DMS114 treated with DMSO at 0.1 percent for 48 hours (cell line): Measurements from ENCODE around the gene CHST3.

ENCODE experiments used
- DNase-seq: peaks from one replicate; lab custom pipeline; 2025; ENCODE audit not compliant: unreplicated experiment; lab: John Stamatoyannopoulos, UW

CHST3 gene

DNA sequence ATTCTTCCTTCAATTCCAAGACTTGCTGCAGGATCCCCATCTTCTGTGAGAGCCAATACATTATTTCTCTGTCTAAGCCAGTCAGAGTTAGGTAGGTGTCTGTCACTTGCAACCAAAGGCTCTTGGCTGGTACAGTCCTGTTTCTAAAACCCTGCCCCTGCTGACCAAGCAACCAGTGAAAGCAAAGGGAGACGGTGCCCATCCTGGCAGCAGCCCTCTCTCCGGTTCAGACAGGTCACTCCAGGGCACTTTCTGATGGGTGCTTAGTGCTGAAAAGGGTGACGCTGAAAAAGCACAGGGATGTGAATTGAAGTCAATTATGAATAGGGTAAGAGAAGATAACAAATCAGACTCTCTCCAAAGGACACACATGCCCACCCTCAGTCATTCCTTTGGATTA lies 86.7 kb downstream of the CHST3 start:
- no peak for DNase-seq

DNA sequence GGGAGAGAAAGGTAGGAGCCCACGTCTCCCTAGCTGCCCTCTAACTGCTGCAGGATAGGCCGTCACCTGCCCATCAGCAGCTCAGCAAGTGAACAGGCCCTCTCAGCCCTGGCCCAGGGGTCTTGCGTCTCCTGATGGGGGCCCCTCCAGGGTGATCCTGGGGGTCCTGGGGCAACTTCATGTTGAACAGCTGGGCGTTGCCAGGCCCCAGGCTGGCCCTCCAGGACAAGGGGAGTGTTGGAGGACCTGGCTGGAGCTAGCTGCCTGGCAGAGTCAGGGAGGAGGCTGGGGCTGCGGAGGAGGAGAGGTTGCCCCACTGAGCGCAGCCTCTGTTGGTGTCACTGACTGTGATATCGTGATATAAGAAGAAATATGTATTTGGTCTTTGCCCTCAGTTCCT lies 89.5 kb downstream of the CHST3 start:
- DNase-seq, result no peak

- no peak for DNase-seq
Measured at GRCh38 chr10:72056113-72056512, 91.9 kb downstream of the CHST3 start.

GRCh38 chr10:72056932-72057751 lies 92.9 kb downstream of the CHST3 start:
- DNase-seq, result no peak

GRCh38 chr10:72058347-72058898 lies 94.2 kb downstream of the CHST3 start:
- no peak for DNase-seq

DNA sequence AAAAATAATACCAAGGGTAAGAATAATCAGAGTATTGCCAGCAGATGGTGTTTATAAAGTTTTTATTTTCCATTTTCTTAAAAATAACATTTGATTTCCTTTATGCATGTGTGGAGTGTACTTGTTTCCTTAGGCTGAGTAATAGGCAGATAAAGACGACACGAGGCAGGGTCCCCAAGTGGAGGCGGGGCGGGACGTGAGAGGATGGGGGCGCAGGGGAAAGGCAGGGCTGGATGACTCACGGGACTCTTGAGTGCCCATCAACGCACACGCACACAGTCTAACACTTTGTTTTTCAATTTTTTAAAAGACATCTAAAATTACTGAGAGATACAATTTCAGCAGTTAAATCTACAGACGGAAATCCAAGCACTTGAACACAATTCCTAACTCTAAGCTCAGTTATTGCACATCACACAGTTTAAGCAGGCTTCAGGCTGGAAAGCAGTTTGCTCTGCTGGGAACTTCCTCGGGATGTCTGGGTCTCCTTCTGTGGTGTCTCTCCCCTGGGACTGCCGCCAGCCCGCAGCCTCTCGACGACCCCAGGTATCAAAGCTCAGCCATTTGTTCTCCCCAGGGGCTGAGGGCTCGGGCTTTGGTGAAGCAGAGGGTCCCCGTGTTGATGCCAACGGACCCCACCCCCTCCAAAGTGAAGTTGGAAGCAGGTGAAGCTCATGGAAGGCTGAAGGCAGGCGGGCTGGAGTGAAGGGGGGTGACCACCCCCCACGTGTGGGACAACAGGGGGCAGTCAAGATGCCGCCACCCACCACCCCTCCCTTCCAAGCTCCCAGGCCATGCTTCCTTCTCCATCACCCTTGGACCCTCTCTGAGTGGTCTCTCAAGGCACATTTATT lies 95.0 kb downstream of the CHST3 start:
- DNase-seq, result no peak

GRCh38 chr10:72059843-72060822 lies 95.9 kb downstream of the CHST3 start:
- no peak for DNase-seq

GRCh38 chr10:72061491-72061890 lies 97.3 kb downstream of the CHST3 start:
- DNase-seq, result no peak

GRCh38 chr10:72061930-72062329 lies 97.7 kb downstream of the CHST3 start:
- no peak for DNase-seq

GRCh38 chr10:72062382-72062781 lies 98.2 kb downstream of the CHST3 start:
- no peak for DNase-seq
